HEK293 (cell line): ENCODE measurements around the gene CRIM1.

Source experiments
- CTCF ChIA-PET: fragments of 350-600 bp; formaldehyde crosslinking; extraction: SDS; loops from one replicate; lab custom pipeline; 2021; ENCODE audit warnings: antibody characterized with exemption; lab: Yijun Ruan, JAX
- POLR2A ChIA-PET: fragments of 300-600 bp; formaldehyde crosslinking; extraction: SDS; loops from one replicate; lab custom pipeline; 2020; ENCODE audit warnings: antibody characterized with exemption, inconsistent platforms; lab: Yijun Ruan, JAX
- H3K27ac ChIP-seq: fragments of 200-500 bp; sonication (Bioruptor generic); 2 replicates; pipeline ENCODE4 v1.5.1; 2014; ENCODE audit warnings: low read depth, low read length, control low read depth, inconsistent platforms; ENCODE audit errors: extremely low read depth
- H3K36me3 ChIP-seq, 2 experiments: fragments of 200-500 bp in 1 of 2; sonication (Bioruptor generic) in 1 of 2; 1 replicate in 1 of 2; 2 replicates in 1 of 2; pipeline ENCODE4 v1.5.1; 2014 to 2017; ENCODE audit warnings: inconsistent platforms in 2 of 2, low read length in 2 of 2; ENCODE audit not compliant: control insufficient read depth in 2 of 2, insufficient read depth in 1 of 2
- H3K4me1 ChIP-seq: fragments of 200-500 bp; sonication (Bioruptor generic); 2 replicates; pipeline ENCODE4 v1.5.1; 2014; ENCODE audit warnings: mild to moderate bottlenecking, low read length, inconsistent platforms; ENCODE audit not compliant: control insufficient read depth, insufficient read depth
- H3K4me3 ChIP-seq: 2 replicates; pipeline ENCODE4 v1.5.1; 2011; ENCODE audit warnings: low read depth, mild to moderate bottlenecking, control low read depth, low read length, moderate library complexity
- H3K9me3 ChIP-seq: fragments of 200-500 bp; sonication (Bioruptor generic); 2 replicates; pipeline ENCODE4 v1.5.1; 2014; ENCODE audit warnings: low read depth, low read length, inconsistent platforms; ENCODE audit not compliant: control insufficient read depth, insufficient read depth
- BCL11A ChIP-seq: fragments of 450-650 bp; formaldehyde crosslinking; IDR thresholded peaks from 2 replicates; pipeline ENCODE4 v1.5.1; 2016; ENCODE audit warnings: low read depth, missing biosample characterization, missing genetic modification characterization
- BCL11B ChIP-seq: fragments of 450-650 bp; formaldehyde crosslinking; IDR thresholded peaks from 2 replicates; pipeline ENCODE4 v1.5.1; 2016; ENCODE audit warnings: low read depth, missing biosample characterization, missing genetic modification characterization
- MZF1 ChIP-seq: fragments of 450-650 bp; formaldehyde crosslinking; IDR thresholded peaks from 2 replicates; pipeline ENCODE4 v1.5.1; 2017; ENCODE audit warnings: missing biosample characterization, missing genetic modification characterization, borderline replicate concordance
- OSR2 ChIP-seq: fragments of 450-650 bp; formaldehyde crosslinking; IDR thresholded peaks from 2 replicates; pipeline ENCODE4 v1.5.1; 2016; ENCODE audit warnings: missing biosample characterization, missing genetic modification characterization
- RBAK ChIP-seq: fragments of 450-650 bp; formaldehyde crosslinking; IDR thresholded peaks from 2 replicates; pipeline ENCODE4 v1.5.1; 2016; ENCODE audit warnings: missing biosample characterization, missing genetic modification characterization
- SCRT1 ChIP-seq: fragments of 450-650 bp; formaldehyde crosslinking; IDR thresholded peaks from 2 replicates; pipeline ENCODE4 v1.5.1; 2016; ENCODE audit warnings: missing biosample characterization, missing genetic modification characterization, borderline replicate concordance
- SP3 ChIP-seq: fragments of 450-650 bp; formaldehyde crosslinking; IDR thresholded peaks from 2 replicates; pipeline ENCODE4 v1.5.1; 2016; ENCODE audit warnings: missing biosample characterization, missing genetic modification characterization
- ZBTB17 ChIP-seq: fragments of 450-650 bp; formaldehyde crosslinking; IDR thresholded peaks from 2 replicates; pipeline ENCODE4 v1.5.1; 2016; ENCODE audit warnings: missing biosample characterization, missing genetic modification characterization
- ZNF146 ChIP-seq: fragments of 450-650 bp; formaldehyde crosslinking; IDR thresholded peaks from 2 replicates; pipeline ENCODE4 v1.5.1; 2016; ENCODE audit warnings: missing biosample characterization, missing genetic modification characterization
- ZNF311 ChIP-seq: fragments of 450-650 bp; formaldehyde crosslinking; IDR thresholded peaks from 2 replicates; pipeline ENCODE4 v1.5.1; 2017; ENCODE audit warnings: missing biosample characterization, missing genetic modification characterization, borderline replicate concordance
- ZNF366 ChIP-seq: fragments of 450-650 bp; formaldehyde crosslinking; conservative IDR thresholded peaks from 2 replicates; pipeline ENCODE4 v1.5.1; 2016; ENCODE audit warnings: missing biosample characterization, missing genetic modification characterization
- ZNF473 ChIP-seq: fragments of 450-650 bp; formaldehyde crosslinking; IDR thresholded peaks from 2 replicates; pipeline ENCODE4 v1.5.1; 2017; ENCODE audit warnings: missing biosample characterization, missing genetic modification characterization
- ZNF623 ChIP-seq: fragments of 450-650 bp; formaldehyde crosslinking; IDR thresholded peaks from 2 replicates; pipeline ENCODE4 v1.5.1; 2016; ENCODE audit warnings: missing biosample characterization, missing genetic modification characterization
- ZSCAN23 ChIP-seq: fragments of 450-650 bp; formaldehyde crosslinking; IDR thresholded peaks from 2 replicates; pipeline ENCODE4 v1.5.1; 2016; ENCODE audit warnings: missing biosample characterization, missing genetic modification characterization
- TF ChIP-seq, protein P1 (sequence below): fragments of 450-650 bp; formaldehyde crosslinking; IDR thresholded peaks from 2 replicates; pipeline ENCODE4 v1.5.1; 2016; ENCODE audit warnings: missing biosample characterization, missing genetic modification characterization
- TF ChIP-seq, protein P2 (sequence below): fragments of 450-650 bp; formaldehyde crosslinking; IDR thresholded peaks from 2 replicates; pipeline ENCODE4 v1.5.1; 2016; ENCODE audit warnings: missing biosample characterization, missing genetic modification characterization, low read depth
- TF ChIP-seq, protein P3 (sequence below): fragments of 450-650 bp; formaldehyde crosslinking; IDR thresholded peaks from 2 replicates; pipeline ENCODE4 v1.5.1; 2016; ENCODE audit warnings: missing biosample characterization, missing genetic modification characterization
- TF ChIP-seq, protein P4 (sequence below): fragments of 450-650 bp; formaldehyde crosslinking; IDR thresholded peaks from 2 replicates; pipeline ENCODE4 v1.5.1; 2016; ENCODE audit warnings: missing biosample characterization, missing genetic modification characterization
- TF ChIP-seq, protein P5 (sequence below): fragments of 450-650 bp; formaldehyde crosslinking; IDR thresholded peaks from 2 replicates; pipeline ENCODE4 v1.5.0; 2017; ENCODE audit warnings: missing biosample characterization, missing genetic modification characterization, borderline replicate concordance

Gene CRIM1

DNA sequence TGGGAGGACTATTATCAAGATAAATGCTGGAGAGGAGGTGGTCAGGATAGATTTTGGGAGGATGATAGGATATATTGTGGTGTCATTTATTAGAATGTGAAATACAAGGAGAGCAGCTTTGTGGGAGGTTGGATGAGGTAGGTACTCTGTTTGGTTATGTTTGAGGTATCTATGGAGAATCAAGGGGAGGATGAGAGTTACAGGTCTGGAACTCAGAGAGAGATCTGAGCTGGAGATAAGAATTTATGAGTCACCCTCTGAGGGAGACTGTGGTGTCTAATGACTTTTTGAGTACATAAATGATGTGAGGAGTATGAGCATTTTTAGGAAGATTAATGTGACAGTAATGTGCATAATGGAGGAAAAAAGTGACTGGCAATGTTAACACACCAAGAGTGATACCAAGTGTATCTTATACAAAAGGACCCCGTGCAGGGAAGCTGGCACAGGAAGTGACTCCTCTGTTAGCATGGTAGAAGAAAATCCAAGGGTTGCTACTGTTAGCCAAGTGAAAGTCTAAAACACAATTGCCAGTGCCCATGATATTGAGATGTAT lies 48.2 kb downstream of the CRIM1 start (continued):
- TF ChIP-seq ZNF366 (tag by site-specific recombination) (peak; percentile 86), RBAK (tag by site-specific recombination) (no peak), ZNF623 (tag by site-specific recombination) (no peak; the same call in 1 of the 2 replicates), ZSCAN23 (tag by site-specific recombination) (peak; percentile 64; the same call in 1 of the 2 replicates), BCL11A (tag by site-specific recombination) (peak; percentile 72; the same call in 1 of the 2 replicates), OSR2 (peak; percentile 94), MZF1 (tag by site-specific recombination) (no peak)
- TF ChIP-seq, protein P1, sequence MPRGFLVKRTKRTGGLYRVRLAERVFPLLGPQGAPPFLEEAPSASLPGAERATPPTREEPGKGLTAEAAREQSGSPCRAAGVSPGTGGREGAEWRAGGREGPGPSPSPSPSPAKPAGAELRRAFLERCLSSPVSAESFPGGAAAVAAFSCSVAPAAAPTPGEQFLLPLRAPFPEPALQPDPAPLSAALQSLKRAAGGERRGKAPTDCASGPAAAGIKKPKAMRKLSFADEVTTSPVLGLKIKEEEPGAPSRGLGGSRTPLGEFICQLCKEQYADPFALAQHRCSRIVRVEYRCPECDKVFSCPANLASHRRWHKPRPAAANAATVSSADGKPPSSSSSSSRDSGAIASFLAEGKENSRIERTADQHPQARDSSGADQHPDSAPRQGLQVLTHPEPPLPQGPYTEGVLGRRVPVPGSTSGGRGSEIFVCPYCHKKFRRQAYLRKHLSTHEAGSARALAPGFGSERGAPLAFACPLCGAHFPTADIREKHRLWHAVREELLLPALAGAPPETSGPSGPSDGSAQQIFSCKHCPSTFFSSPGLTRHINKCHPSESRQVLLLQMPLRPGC (tag by site-specific recombination), result peak; percentile 89
- TF ChIP-seq, protein P2, sequence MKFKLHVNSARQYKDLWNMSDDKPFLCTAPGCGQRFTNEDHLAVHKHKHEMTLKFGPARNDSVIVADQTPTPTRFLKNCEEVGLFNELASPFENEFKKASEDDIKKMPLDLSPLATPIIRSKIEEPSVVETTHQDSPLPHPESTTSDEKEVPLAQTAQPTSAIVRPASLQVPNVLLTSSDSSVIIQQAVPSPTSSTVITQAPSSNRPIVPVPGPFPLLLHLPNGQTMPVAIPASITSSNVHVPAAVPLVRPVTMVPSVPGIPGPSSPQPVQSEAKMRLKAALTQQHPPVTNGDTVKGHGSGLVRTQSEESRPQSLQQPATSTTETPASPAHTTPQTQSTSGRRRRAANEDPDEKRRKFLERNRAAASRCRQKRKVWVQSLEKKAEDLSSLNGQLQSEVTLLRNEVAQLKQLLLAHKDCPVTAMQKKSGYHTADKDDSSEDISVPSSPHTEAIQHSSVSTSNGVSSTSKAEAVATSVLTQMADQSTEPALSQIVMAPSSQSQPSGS (tag by site-specific recombination), result peak; percentile 44; the same call in 1 of the 2 replicates
- TF ChIP-seq, protein P3, sequence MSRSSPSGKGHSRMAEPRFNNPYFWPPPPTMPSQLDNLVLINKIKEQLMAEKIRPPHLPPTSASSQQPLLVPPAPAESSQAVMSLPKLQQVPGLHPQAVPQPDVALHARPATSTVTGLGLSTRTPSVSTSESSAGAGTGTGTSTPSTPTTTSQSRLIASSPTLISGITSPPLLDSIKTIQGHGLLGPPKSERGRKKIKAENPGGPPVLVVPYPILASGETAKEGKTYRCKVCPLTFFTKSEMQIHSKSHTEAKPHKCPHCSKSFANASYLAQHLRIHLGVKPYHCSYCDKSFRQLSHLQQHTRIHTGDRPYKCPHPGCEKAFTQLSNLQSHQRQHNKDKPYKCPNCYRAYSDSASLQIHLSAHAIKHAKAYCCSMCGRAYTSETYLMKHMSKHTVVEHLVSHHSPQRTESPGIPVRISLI, result peak; percentile 94
- TF ChIP-seq, protein P4, sequence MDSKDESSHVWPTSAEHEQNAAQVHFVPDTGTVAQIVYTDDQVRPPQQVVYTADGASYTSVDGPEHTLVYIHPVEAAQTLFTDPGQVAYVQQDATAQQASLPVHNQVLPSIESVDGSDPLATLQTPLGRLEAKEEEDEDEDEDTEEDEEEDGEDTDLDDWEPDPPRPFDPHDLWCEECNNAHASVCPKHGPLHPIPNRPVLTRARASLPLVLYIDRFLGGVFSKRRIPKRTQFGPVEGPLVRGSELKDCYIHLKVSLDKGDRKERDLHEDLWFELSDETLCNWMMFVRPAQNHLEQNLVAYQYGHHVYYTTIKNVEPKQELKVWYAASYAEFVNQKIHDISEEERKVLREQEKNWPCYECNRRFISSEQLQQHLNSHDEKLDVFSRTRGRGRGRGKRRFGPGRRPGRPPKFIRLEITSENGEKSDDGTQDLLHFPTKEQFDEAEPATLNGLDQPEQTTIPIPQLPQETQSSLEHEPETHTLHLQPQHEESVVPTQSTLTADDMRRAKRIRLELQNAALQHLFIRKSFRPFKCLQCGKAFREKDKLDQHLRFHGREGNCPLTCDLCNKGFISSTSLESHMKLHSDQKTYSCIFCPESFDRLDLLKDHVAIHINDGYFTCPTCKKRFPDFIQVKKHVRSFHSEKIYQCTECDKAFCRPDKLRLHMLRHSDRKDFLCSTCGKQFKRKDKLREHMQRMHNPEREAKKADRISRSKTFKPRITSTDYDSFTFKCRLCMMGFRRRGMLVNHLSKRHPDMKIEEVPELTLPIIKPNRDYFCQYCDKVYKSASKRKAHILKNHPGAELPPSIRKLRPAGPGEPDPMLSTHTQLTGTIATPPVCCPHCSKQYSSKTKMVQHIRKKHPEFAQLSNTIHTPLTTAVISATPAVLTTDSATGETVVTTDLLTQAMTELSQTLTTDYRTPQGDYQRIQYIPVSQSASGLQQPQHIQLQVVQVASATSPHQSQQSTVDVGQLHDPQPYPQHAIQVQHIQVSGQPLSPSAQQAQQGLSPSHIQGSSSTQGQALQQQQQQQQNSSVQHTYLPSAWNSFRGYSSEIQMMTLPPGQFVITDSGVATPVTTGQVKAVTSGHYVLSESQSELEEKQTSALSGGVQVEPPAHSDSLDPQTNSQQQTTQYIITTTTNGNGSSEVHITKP (tag by site-specific recombination), result peak; percentile 45; the same call in 1 of the 2 replicates

DNA sequence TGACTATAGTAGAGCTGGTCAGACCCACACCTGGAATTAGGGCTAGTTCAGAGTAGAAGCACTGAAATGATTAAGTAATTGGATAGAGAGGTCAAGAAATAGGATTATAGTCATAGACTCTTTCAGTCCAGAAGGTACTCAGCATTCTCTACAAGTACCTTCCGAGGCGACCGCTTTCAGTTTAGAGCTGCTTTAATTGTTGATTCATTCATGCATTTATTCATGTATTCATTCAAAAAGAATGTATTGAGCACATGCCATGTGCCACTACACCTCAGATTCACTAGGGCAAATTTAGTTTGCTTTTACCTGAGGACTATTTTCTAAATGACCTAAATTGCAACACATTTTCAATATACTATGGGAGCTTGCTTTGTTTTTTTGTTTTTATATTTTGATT lies 48.7 kb downstream of the CRIM1 start:
- Histone ChIP-seq H3K4me3 (no peak overlapping the region), H3K36me3 (no peaks in the 10 kb centered on the region), H3K4me1 (peaks cover 47% of the 10 kb centered on the region), H3K27ac (no peak overlapping the region), H3K9me3 (no peaks in the 10 kb centered on the region)
- POLR2A ChIA-PET, result interaction anchor here (0.6 to 1.2 kb wide), 4 partner anchors 48 to 900 kb away, joined by 3 to 5 read pairs (median 4); no protein-coding TSS in a partner anchor
- CTCF ChIA-PET, result interaction anchor here (0.7 kb wide), 1 partner anchor 54 kb away, joined by 3 read pairs; no protein-coding TSS in a partner anchor
- no peak for TF ChIP-seq ZNF473 (tag by site-specific recombination)
- TF ChIP-seq, protein P5, sequence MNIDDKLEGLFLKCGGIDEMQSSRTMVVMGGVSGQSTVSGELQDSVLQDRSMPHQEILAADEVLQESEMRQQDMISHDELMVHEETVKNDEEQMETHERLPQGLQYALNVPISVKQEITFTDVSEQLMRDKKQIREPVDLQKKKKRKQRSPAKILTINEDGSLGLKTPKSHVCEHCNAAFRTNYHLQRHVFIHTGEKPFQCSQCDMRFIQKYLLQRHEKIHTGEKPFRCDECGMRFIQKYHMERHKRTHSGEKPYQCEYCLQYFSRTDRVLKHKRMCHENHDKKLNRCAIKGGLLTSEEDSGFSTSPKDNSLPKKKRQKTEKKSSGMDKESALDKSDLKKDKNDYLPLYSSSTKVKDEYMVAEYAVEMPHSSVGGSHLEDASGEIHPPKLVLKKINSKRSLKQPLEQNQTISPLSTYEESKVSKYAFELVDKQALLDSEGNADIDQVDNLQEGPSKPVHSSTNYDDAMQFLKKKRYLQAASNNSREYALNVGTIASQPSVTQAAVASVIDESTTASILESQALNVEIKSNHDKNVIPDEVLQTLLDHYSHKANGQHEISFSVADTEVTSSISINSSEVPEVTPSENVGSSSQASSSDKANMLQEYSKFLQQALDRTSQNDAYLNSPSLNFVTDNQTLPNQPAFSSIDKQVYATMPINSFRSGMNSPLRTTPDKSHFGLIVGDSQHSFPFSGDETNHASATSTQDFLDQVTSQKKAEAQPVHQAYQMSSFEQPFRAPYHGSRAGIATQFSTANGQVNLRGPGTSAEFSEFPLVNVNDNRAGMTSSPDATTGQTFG (tag by site-specific recombination), result no peak
- TF ChIP-seq SP3, result no peak
- TF ChIP-seq ZBTB17 (tag by site-specific recombination), result no peak
- TF ChIP-seq ZNF146, result no peak
- TF ChIP-seq BCL11B (tag by site-specific recombination), result no peak
- no peak for TF ChIP-seq SCRT1 (tag by site-specific recombination)
- no peak for TF ChIP-seq ZNF366 (tag by site-specific recombination)
- TF ChIP-seq, protein P4 (tag by site-specific recombination), result no peak
- TF ChIP-seq ZNF311 (tag by site-specific recombination), result no peak
